Activated CD8-positive, alpha-beta memory T cell treated with anti-CD3 and anti-CD28 coated beads for 36 hours (primary cell): ENCODE results near the gene PRKCH. TPM values are rescaled to one million over a fixed set of nuclear protein-coding genes. Genes with fewer than 3 reads are reported as not detected.

Experiments used
- CTCF ChIA-PET: fragments of 350-600 bp; sonication (Branson Sonifier 250); formaldehyde crosslinking; loops from one replicate; lab custom pipeline; 2021; ENCODE audit warnings: antibody characterized with exemption; lab: Charles Lee
- POLR2A ChIA-PET: fragments of 350-600 bp; sonication (Branson Sonifier 250); formaldehyde crosslinking; loops from one replicate; lab custom pipeline; 2021; ENCODE audit warnings: antibody characterized with exemption; lab: Charles Lee
- total RNA-seq, 2 experiments: library from RNA; stranded (reverse); gene quantifications; one replicate each; pipeline ENCODE4 v1.2.3, GENCODE V29; 2021

Gene PRKCH
- total RNA-seq, 2 experiments from 2014 or later = 185 to 189 TPM

DNA sequence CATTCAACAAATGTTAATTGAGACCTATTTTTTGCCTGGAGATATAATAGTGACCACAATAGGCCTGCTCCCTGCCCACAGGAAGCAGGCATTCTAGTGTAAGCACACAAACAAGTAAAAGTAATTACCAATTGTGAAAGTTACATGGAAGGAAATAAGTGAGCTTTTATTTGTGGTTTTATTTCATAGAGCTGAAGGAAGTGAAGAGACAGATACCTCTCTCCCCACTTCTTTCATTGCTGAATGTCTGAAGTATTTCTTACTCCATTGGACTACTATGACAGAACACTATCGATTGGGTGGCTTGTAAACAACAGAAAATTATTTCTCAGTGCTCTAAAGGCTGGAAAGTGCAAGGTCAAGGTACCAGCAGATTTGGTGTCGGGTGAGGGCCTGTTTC, 183.5 kb downstream of the PRKCH start:
- ChIA-PET POLR2A (interaction anchor here (0.6 to 0.7 kb wide), 3 partner anchors 14 to 31 kb away, joined by 3 to 6 read pairs (median 3); no protein-coding TSS in a partner anchor), CTCF (interaction anchor here (0.7 to 2.7 kb wide), 3 partner anchors 26 to 167 kb away, joined by 3 to 14 read pairs (median 4); no protein-coding TSS in a partner anchor)

DNA sequence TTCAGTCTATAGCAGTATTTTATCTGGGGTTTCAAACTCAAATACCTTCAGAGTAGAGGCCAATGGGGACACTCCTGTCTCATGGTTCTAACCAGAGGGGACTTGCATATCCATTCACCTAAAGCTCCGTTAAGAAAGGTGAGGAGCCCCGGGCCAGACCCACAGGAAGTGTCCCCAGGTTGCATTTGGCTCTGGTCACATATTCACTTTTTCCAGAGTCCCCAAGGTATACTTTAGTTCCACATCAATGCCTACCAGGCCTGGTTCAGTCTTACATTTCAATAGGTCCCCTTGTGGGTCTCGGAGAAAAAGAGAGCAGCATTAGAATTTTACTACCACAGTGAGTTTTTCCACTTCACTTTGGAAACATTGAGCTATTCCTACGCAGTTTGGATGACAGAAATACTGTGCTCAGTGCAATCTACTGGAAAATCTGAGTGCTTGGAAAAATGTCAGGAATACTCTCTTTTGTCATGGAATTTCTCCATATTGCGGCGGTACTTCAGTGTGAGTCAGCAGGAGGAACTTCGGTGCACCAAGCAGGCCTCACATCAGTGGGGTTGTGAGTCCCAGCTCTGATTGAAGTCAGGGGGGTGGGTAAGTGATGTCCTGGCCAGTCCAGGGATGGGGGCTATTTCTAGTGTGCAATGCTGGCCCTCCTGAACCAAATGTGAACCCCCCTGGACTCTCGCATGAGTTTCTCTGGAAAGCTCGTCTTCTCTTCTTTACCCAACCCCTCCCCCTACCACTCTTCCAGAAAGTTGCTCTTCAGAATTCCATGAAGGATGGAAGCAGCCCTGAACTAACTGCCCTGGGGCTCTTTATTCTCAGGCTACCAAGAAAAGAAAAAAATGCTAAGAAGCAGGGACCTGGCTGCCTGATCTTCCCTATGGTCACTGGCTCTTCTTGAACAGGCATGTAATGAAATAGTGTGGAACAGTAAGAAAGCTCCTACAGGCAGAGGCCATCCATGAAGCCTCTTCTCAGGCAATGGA, 184.7 kb downstream of the PRKCH start:
- ChIA-PET CTCF (interaction anchor here (1.0 to 1.1 kb wide), 2 partner anchors 27 to 88 kb away, joined by 3 read pairs; no protein-coding TSS in a partner anchor), POLR2A (no interaction called here)

DNA sequence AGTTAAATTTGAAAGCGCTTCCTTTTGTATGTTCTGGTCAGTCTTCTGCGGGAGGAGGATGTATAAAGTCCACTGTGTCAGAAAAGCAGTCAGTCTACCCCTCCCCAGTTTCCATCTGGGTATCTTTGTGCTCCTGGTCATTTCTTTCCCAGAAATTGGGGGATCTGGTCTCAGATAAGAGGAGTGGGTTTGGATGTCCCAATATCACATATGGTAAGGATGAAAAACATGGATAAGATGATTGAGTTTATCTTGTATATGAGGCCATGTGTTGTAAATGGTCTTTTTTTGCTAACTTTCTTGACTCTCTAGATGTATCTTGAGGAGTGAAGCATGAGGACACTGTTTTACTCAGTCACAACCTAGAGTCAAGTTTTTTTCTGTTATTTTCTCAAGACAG, 187.1 kb downstream of the PRKCH start:
- ChIA-PET CTCF (no interaction called here), POLR2A (no interaction called here)

DNA sequence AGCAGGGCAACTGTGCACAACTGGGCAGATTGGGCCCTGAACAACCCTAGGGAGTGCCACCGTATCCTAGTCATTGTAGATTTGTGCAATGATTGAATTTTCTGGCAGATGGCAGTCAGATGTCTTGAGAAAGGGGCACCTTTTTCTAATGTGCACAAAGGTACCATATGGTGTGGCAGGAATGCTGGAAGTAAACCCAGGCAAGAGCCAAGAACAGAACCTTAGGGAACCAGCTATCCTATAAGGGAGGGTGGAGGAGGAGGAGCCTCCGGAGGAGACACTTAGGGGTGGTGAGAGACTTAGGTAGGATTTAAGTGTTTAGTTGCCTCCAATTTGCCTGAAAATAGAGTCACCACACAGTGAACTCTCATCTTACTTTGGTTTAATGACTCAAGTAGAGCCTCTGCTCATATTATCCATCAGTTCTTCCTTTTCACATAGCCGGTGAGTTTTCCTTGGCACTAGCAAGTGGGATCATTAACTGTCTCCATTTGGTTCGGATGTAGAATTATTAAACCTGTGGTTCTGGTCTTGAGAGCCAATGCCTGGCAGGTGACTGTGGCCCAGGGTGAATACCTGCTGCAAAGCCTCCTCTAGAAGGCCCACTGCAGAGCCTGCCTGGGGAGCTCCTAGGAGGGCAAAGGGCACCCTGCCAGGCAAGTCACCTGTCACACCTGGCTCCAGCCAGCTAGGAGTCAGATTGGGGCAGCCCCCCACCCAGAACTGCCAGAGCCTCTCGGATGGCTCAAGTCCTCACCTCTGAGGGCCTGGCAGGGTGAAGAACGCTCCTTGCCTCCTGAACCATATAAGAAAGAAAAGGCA, 189.6 kb downstream of the PRKCH start:
- CTCF ChIA-PET = interaction anchor here (0.8 to 2.7 kb wide), 2 partner anchors 14 to 31 kb away, joined by 3 to 8 read pairs; no protein-coding TSS in a partner anchor
- POLR2A ChIA-PET = no interaction called here

DNA sequence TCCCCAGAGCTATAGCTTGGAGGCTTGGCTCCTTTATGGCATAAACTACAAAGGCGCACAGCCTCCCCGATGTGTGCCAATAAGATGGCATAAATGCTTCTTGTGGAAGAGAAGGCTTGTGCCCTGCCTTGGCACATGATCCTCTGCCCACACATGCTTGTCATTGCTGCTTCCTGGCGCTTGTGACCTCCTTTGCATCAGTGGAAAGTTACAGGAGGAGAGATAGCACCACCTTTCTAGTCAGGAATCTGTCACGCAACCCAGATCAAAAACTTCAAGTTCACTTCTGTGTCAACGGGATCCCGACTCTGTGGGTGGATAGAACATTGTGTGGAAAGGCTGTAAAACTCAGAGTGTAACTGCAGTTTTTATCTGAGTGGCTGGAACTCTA, 190.2 kb downstream of the PRKCH start:
- POLR2A ChIA-PET = interaction anchor here (0.6 to 0.7 kb wide), 2 partner anchors 13 to 19 kb away, joined by 4 to 16 read pairs; no protein-coding TSS in a partner anchor
- CTCF ChIA-PET = interaction anchor here (0.8 to 2.7 kb wide), 2 partner anchors 13 to 31 kb away, joined by 3 to 8 read pairs; no protein-coding TSS in a partner anchor

DNA sequence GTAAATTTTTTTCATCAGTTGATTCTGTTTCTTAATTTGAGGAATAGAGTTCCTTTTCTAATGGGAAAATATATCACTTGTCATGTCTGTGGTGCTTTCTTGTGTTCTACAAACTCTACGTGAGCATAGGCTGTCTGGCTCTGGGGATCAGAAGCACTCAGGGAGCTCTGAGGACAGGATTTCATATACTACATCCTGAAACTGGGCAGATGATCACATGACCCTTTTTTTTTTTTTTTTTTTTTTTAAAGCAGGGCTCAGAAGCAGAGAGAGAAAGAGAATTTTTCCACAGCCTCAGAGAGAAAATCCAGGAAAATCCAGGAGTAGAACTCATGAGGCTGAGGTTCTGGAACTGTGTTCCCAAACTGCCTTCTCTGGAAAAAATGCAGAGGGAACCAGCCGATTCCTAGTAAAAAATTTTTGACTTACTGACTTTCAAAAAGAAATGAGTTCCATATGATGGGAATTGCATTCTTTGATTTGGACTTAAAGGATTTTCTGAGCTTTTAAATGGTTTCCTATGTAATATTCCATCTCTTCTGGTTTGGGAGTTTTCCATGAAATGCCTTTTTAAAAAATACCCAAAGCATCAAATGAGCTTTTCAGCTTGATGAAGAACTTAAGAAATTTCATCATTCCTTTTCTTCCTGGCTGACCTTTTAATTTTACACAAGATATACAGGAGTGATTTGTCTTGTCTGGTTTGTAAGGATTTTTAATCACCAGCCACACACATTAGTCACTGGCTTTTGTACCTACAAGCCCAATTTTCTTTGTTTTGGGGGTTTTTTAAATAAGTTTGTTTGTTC, 190.9 kb downstream of the PRKCH start:
- POLR2A ChIA-PET = interaction anchor here (0.6 to 0.7 kb wide), 3 partner anchors 12 to 31 kb away, joined by 3 to 16 read pairs (median 4); no protein-coding TSS in a partner anchor
- CTCF ChIA-PET = interaction anchor here (0.7 to 2.7 kb wide), 2 partner anchors 12 to 37 kb away, joined by 5 to 8 read pairs; no protein-coding TSS in a partner anchor

DNA sequence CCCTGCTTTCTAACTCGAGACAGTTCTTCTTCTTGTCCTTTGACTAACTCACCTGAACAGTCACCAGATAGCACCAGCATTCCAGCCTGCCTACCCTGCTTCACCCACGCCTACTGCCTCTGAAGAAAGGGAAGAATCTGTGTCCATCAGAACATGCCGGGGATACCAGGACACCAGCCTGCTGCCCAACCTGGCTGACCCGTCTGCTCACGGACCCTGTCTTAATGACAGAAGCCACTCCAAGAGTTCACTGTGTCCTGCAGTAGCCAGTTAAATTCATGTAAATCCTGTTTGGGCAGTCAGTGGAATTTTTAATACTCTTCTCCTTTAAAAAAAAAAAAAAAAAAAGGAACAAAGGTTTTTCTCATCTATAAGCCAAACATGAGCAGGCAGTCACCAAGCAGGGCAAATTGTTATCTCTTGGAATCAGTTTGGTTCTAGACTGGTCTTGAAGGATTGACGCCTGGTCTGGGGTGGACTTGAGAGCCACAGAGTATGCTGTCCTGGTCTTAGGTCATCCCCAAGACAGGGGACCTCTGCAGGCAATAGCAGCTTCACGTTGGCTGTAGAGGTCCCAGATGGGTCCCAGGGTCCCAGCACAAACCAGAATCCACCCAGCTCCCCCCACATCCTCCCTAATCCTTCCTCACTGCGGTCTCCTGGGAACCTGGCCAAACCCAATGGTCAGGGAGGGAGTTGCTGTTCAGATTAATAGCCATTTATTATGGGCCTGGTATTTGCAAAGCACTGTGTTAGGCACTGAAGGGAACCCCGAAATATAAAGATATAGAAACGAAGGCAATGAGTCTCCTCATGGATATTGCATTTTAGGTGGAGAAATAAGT, 192.8 kb downstream of the PRKCH start:
- POLR2A ChIA-PET = no interaction called here
- CTCF ChIA-PET = no interaction called here

DNA sequence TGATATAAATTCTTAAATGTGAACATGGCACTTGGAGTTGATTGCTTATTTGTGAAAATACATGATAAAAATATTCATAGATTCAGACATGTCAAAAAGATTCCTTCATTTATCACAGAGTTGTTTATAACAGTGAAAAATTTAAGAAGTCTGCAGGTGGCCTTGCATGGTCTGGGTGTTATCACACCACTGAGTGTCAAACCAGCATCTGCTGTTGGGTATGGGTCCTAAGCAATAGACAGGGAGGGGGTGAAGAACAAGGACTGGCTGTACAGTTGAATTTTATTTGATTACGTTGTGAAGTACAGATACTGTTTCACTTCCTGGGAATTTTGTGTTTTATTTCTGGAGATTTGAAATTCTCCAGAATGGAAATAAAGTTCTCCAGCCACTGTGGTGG, 193.5 kb downstream of the PRKCH start:
- POLR2A ChIA-PET = no interaction called here

DNA sequence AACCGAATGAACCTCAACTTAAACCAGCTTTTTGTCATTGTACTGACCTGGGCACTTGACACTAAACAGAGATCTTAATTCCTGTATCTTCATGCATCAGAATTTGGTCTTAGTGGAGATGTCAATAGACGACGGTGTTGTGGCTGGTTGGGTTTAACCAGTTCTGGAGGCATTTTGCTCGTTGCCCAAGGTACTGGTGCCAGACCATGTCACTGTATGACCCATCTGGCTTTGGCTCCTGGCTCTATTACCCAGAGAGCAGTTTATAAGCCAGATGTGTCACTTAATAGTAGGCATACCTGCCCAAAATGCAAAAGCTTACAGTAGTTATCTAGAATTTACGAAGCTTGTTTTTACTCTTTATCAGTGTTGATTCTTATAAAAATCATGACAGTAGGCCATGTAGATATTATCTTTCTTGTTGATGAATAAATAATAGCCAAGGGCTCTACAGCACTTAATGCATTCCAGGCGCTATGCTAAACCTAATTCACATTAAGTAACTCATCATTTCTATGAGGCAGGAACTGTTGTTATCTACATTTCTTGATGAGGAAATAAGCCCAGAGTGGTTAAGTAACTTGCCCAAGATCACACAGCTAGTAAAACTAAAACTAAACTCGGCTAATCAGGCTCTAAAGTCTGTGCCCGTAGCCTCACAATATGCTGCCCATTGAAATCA, 194.2 kb downstream of the PRKCH start:
- POLR2A ChIA-PET = no interaction called here
- CTCF ChIA-PET = no interaction called here

More for the DNA sequence above, 193.5 kb downstream of the PRKCH start:
- CTCF ChIA-PET = no interaction called here

DNA sequence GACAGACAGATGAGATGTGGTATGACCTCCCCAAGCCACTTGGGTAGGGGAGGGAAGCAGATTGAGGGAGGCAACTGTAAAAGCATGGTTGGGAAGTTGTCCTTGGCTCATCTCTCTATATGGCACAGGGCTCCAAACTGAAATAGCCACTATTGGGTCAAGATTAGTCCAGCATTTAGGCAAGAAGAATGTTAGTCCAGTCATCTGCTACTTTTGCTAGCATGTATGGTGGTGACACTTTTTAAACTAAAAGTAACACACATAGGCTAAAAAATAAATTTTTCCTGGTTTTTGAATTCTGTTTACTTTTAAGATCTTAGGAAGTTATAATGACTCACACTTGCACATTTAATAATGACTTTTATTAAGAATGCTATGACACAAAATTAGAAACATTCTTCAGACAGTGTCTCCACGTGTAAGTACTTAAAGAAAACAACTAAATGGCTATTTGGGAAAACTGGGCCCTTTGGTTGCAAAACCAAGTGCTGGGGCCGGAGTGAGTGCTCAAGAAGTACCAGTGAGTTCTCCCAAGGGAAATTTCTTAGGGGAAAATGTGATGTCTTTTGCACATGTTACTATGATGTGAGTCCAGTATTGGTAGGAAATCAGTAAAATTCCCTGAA, 194.9 kb downstream of the PRKCH start:
- ChIA-PET POLR2A (no interaction called here), CTCF (no interaction called here)

DNA sequence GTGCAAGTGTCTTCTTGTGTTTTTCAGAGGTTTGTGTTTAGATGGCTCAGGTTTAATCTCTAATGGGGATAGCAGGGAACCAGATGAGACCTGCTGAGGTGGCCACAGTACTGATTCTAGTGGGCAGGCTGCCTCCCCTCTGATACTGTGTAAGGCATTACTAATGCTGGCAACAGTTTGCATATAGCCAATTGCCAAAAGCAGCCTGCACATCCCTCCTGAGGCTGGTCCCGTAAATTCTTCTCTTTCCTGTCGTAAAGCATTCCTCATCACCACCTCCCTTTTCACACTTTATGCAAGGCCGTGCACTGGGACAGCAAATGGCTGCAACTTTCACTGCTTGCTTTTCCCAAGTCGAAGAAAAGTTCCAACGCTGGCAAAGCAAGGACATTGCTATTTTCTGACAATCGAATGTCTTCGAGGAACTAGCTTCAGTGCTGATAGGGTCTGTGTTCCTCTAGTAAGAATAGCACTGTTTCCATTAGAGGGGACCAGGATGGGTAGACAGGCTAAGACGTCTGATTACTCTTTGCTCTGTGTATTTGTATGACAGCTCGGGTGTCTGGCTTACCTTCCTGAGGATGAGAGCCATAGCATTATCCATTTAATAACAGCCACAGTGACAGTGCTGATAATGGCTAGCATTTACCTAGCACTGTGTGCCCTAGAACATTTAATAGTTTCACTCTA, 195.7 kb downstream of the PRKCH start:
- POLR2A ChIA-PET = no interaction called here
- CTCF ChIA-PET = interaction anchor here (0.6 kb wide), 1 partner anchor 180 kb away, joined by 3 read pairs; no protein-coding TSS in a partner anchor

DNA sequence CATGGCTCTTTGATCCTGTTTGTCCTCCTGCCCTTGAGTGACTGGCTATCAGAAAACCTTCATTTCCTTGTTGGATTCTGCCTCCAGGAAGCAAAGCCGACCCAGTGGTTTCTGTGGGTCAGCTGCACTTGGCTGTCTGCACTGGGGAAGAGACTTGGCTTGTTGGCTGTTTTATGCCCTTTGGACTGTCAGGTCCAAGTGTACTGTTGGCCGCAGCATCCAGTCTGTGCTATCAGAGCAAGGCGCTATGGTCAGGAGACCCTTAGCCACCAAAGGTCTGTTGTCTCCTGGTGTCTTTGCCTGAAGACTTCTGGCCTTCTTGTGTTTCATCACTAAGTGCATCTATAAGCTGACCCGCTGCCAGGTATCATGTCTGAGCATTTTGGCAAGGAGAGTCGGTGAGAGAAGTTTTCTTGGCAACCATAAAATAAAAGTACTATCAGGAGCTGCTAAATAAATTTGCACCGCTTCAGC, 196.6 kb downstream of the PRKCH start:
- POLR2A ChIA-PET = no interaction called here

DNA sequence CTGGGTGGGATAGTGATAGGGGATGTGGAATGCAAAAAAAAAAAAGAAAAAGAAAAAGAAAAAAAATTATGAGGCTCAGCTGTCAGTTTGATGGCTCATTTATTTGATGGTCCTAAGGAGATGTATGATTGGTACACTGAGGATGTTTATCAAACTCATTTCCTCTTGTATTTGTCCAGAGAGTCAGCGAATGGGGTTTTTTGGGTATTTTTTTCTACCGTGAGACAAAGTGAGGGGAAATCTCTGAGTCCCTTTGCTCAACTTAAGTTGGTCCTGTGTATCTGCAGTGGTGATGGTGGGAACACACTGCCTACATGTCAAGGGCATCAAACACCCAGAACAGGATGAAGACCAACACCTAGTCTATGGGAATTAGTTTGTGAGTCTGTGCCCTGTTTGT, 197.0 kb downstream of the PRKCH start:
- POLR2A ChIA-PET = no interaction called here
- CTCF ChIA-PET = no interaction called here

More for the DNA sequence above, 196.6 kb downstream of the PRKCH start:
- CTCF ChIA-PET = no interaction called here

DNA sequence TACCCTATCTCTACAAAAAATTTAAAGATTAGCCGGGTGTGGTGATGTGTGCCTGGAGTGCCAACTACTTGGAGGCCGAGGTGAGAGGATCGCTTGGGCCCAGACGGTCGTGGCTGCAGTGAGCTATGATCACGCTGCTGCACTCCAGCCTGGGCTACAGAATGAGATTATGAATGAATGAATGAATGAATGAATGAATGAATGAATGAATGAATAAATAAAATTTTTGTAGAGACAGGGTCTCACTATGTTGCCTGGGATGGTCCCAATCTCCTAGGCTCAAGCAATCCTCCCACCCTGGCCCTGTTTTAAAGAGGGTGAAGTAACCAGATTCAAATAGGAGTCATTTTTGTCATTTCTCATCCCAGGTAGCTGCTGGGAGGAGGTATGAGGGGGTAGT, 197.7 kb downstream of the PRKCH start:
- CTCF ChIA-PET = no interaction called here
- POLR2A ChIA-PET = interaction anchor here (0.5 kb wide), 1 partner anchor 14 kb away, joined by 6 read pairs; no protein-coding TSS in a partner anchor

DNA sequence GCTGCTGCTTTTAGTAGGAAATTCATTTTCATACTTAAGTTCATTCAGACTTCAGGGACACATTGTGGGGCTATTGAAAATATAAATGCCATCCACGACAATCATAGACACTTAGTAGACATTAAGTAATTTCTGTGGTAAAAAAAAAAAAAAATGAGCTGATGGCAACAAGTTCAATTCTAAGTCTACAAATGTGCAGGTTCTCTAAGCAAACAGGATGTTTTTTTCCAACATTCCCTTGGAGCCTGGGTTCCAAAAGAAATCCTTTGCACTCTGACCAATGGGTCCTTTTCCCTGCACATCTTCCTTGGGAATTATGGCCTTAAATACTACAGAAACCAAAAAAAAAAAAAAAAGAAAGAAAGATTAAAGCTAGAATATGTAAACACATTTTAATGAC, 198.4 kb downstream of the PRKCH start:
- ChIA-PET POLR2A (no interaction called here), CTCF (interaction anchor here (0.6 kb wide), 1 partner anchor 98 kb away, joined by 3 read pairs; no protein-coding TSS in a partner anchor)

DNA sequence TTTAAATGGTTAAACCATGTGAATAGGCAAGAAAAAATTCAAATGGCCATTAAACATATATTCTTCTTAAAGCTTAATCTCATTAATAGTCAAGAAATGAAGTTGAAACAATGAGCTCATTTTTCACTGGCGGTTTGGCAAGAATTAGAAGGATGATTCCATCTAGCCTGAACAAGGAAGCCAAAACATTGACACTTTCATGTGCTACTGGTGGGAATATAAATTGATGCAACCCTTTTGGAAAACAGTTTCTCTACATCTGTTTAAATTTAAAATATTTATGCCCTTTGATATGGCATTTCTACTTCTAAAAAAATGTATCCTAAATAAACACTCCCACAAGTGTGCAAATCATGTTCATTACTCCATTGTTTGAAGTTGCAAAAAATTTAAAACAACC, 199.2 kb downstream of the PRKCH start:
- ChIA-PET CTCF (interaction anchor here (0.6 kb wide), 1 partner anchor 98 kb away, joined by 3 read pairs; no protein-coding TSS in a partner anchor), POLR2A (no interaction called here)
